HG02840 (cell line): Measurements from ENCODE around the gene RBP5.

ENCODE experiments used
- ATAC-seq: cut with Tn5 transposase; IDR thresholded peaks from one replicate; pipeline ENCODE4 v1.9.1; 2021; ENCODE audit warnings: mild to moderate bottlenecking, moderate library complexity, moderate number of reproducible peaks; ENCODE audit not compliant: unreplicated experiment, low FRiP score

The RBP5 gene, protein sequence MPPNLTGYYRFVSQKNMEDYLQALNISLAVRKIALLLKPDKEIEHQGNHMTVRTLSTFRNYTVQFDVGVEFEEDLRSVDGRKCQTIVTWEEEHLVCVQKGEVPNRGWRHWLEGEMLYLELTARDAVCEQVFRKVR

DNA sequence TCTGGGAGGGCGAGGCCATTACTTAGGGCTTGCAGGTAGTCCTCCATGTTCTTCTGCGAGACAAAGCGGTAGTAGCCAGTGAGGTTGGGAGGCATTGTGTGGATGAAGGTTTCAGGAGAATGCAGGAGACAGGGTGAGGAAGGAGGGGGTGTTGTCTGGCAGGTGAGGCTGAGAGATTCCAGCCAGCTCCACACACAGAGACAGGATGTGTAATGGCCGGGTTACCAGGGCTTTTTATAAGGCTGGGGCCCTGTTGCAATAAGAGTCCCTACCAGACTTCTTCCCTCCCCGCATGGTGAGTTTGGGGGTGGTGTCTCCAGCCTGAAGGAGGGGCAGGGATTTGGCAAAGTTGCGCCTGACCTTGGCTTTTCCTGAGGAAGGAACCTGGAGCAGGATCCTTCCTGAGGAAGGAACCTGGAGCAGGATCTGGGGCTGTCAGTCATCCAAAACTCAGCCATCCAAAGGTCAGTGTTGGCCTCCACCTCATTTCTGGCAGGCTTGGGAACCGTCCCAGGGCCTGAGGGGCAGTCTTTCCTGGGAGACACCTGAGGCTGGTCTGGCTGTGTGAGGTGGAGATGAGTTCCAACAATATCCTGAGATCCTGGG is at the start of gene RBP5:
Gene RBP5, minus strand, starts transcription at position 209 of the 606 bp plus-strand sequence. Its CDS starts 114 bp downstream, at position 95.
- no peak for ATAC-seq

DNA sequence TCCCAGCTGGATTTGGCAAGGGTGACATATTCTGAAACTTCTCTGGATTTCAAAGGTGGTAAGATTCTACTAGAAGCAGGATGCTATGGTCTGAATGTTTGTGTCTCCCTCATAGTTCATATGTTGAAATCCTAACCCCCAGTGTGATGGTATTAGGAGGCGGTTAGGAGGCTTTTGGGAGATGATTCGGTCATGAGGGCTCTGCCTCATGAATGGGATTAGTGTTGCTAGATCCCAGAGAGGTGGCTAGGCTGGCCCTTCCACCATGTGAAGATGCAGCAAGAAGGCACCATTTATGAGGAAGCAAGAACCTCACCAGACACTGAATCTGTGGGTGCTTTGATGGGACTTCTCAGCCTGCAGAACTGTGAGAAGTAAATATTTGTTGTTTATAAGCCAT is 49.8 kb upstream of the RBP5 start:
- no peak for ATAC-seq

GRCh38 chr12:7176595-7176994 is 47.9 kb upstream of the RBP5 start:
- ATAC-seq = no peak

- ATAC-seq = no peak
Measured at GRCh38 chr12:7175493-7175892, 46.8 kb upstream of the RBP5 start.

GRCh38 chr12:7171854-7172253 is 43.2 kb upstream of the RBP5 start:
- ATAC-seq = no peak

GRCh38 chr12:7169951-7170350 is 41.3 kb upstream of the RBP5 start:
- ATAC-seq = no peak

DNA sequence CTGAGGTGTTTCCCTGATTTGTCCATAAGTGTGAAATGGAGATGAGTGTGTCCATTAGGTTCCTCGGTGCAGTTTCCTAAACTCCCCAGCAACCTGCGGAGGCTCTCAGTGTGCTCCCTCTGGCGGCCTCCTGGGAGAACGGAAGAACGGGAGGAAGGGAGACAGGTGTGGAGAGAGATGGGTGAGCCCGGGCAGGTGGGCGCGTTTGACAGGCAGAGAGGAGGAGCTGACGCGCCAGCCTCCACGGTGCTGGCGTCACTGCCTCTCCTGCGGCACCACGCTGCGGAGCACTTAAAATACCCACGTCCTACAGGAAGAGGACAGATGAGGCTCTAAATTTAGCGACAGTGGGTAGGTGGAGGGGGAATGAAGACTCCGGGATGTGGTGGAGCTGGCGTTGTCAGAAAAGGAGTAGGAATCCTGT is 34.0 kb upstream of the RBP5 start:
- ATAC-seq = no peak

GRCh38 chr12:7161811-7162210 is 33.1 kb upstream of the RBP5 start:
- no peak for ATAC-seq

DNA sequence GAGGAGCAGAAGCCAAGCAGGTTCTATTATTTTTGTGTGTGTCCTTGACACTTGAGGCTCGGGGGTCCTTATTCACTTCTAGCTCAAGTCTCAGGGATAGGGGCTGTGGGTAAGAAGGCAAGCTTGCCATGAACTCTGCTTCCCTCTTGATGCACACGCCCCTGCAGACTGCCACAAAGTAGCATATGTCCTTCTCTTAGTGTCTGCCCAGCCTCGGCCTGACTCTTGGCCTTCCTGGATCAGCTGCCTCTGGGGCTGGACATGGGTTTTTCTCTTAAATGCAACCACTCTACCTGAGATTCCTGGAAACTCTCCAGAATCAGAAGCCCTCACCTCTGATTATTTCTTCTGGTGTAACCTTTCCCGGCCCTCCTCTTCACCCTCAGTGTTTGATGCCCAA is 32.6 kb upstream of the RBP5 start:
- ATAC-seq = no peak

- ATAC-seq = no peak
Measured at GRCh38 chr12:7160183-7160582, 31.5 kb upstream of the RBP5 start.

- no peak for ATAC-seq
Measured at GRCh38 chr12:7158781-7159609, 30.3 kb upstream of the RBP5 start.

DNA sequence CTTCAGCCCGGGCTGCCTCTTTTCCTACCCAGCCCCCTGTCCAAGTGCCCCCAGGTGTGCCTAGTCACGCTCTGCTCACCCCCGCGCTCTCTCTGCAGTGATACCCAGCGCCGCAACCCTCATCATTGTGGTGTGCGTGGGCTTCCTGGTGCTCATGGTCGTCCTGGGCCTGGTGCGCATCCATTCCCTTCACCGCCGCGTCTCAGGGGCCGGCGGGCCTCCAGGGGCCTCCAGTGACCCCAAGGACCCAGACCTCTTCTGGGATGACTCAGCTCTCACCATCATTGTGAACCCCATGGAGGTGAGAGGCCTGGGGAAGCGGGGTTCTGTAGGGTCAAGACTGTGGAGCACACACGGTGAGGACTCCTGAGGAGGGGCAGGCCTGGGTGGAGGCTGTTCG is 28.7 kb upstream of the RBP5 start:
- no peak for ATAC-seq

DNA sequence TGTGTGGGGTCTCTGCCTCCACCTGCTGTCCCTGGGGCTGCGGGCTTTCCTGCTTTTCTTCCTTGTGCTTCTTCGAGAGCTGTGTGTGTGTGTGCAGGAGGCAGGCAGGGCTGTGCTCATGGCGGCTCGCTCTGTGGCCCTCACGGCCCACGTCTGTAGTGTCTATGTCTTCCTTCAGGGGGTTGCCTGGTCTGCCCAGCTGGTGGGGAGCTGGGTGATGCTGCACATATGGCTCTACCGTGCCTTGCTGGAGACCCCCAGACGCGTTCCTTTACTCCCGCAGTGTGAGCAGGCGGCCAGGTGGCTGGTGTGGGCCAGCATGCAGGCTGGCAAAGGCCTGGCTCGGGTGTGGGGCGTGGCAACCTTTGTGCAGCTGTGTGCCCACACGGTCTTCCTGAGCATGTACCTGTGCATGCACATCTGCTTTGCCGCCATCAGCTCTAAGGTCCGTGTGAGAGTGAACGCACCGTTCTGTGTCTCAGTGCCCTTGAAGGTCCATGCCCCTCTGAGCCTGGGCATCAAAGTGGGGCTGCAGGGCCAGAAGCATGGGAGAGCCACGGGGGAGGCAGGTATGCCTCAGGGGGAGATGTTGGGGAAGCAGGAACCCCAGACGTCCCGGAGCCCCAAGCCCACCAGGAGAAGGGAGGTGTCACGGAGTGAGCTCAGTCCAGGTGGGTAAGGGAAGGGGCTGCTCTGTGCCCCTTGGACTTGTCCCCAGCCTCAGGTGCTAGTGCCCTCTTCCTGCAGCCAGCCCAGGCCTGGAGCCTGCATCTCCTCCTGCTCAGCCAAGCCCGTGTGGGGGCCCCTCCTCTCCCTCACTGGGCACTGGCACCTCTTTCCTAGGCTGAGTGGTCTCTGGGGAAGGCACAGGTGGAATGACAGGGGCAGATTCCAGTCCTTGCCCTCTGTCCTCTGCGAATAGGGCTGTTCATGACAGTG is 27.8 kb upstream of the RBP5 start:
- ATAC-seq = no peak

GRCh38 chr12:7155471-7156034 is 26.9 kb upstream of the RBP5 start:
- ATAC-seq = no peak

DNA sequence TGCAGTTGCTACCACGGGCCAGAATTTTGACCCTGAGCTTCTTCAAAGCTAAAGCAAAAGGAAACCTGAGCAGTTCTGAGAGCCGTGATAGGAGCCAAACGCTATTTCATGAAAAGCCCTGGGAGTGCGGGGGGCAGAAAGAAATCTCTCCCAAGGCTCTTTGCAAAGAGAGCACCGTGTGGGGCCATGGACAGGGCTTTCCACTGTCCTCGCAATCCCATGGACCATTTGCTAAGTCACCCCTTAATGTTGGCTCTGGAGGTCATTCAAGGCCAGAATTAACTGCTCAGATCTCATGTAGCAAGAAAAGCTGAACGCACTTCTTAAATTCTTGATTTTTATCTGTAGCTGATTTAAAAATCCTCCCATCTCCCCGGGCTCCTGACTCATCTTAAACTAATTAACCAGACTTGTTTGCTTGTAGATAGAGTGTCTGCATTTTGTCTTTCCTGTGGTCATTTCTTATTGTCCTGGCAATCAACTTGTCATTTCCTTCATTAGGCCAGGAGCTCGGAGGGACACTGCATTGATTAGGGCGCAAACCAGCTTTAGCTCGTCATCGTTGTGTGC is 26.3 kb upstream of the RBP5 start:
- ATAC-seq = no peak

GRCh38 chr12:7154042-7154441 is 25.4 kb upstream of the RBP5 start:
- ATAC-seq = no peak

DNA sequence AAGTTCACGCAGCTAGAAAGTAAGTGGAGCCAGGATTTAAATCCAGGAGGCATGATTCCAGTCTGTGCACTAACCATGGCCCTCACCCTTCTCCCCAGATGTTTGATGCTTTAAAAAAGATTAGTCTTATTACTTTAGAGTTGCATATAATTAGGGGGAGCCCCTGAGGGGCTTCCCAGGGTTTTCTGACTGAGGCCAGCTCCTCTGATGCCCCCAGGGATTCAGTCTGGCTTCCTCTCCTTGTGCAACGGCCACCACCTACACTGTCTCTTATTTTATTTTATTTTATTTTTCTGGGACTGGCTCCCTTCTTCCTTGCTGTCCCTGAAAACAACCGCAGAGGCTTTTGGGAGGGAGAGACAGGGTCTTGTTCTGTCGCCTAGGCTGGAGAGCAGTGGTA is 24.1 kb upstream of the RBP5 start:
- no peak for ATAC-seq

- ATAC-seq = no peak
Measured at GRCh38 chr12:7151532-7151931, 22.8 kb upstream of the RBP5 start.

- ATAC-seq = no peak
Measured at GRCh38 chr12:7150841-7151240, 22.2 kb upstream of the RBP5 start.

- no peak for ATAC-seq
Measured at GRCh38 chr12:7150356-7150755, 21.7 kb upstream of the RBP5 start.
